GM12801 (cell line): Measurements from ENCODE around the gene DIP2A.

ENCODE experiments used
- CTCF ChIP-seq: IDR thresholded peaks from one replicate; pipeline ENCODE4 v1.5.1; 2011; ENCODE audit warnings: control low read depth; ENCODE audit not compliant: insufficient read length; ENCODE audit errors: extremely low read depth

Gene DIP2A

GRCh38 chr21:46527801-46528200 lies 69.1 kb downstream of the DIP2A start:
- no peak for TF ChIP-seq CTCF

GRCh38 chr21:46532080-46532479 lies 73.4 kb downstream of the DIP2A start:
- TF ChIP-seq CTCF: no peak

GRCh38 chr21:46537026-46537425 lies 78.3 kb downstream of the DIP2A start:
- TF ChIP-seq CTCF: no peak

- no peak for TF ChIP-seq CTCF
Measured at GRCh38 chr21:46538262-46538661, 79.6 kb downstream of the DIP2A start.

GRCh38 chr21:46538851-46539666 lies 80.4 kb downstream of the DIP2A start:
- TF ChIP-seq CTCF: no peak

- no peak for TF ChIP-seq CTCF
Measured at GRCh38 chr21:46540087-46540710, 81.5 kb downstream of the DIP2A start.

GRCh38 chr21:46542588-46543124 lies 84.0 kb downstream of the DIP2A start:
- no peak for TF ChIP-seq CTCF
